HG03064 (cell line): ENCODE measurements around the gene INPP5D.

ENCODE experiments used
- ATAC-seq: cut with Tn5 transposase; IDR thresholded peaks from one replicate; pipeline ENCODE4 v1.9.1; 2021; ENCODE audit warnings: low read depth; ENCODE audit not compliant: unreplicated experiment

INPP5D gene

DNA sequence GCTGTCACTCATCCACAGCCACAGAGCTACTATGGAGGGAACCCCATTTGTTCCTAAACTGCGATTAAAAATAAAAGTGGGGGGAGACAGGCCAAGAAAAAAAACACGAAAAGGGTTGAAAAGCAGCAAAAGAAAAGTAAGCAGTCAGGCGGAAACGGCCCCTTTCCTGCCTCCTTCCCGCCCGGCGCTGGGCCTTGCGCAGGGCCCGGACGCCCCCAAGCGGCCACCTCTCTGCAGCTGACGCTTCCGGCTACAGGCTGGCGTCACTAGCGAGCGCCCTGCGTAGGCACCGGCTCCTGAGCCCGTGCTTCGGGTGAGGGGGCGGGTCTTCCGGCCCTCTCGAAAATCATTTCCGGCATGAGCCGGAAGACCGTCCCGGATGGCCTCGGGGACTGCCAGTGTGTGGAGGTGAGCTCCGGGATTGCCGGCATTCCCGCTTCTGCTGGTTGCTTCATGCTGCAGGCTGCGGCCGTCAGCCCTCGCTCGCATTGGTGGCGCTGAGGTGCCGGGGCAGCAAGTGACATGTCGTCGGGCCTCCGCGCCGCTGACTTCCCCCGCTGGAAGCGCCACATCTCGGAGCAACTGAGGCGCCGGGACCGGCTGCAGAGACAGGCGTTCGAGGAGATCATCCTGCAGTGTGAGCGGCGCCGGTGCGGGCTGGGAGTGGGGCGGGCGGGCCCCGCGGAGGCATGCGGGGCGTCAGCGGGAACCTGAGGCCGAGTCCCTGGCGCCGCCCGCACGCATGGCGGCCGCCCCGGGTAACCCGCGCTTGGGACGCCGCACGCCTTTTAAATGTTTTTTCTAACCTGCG lies 191.4 kb downstream of the INPP5D start, which contains the start of gene ATG16L1:
Gene ATG16L1 (plus strand): TSS at position 368 of the 811 bp plus-strand sequence. CDS start 155 bp downstream, at position 523.
- ATAC-seq: peak; percentile 89

DNA sequence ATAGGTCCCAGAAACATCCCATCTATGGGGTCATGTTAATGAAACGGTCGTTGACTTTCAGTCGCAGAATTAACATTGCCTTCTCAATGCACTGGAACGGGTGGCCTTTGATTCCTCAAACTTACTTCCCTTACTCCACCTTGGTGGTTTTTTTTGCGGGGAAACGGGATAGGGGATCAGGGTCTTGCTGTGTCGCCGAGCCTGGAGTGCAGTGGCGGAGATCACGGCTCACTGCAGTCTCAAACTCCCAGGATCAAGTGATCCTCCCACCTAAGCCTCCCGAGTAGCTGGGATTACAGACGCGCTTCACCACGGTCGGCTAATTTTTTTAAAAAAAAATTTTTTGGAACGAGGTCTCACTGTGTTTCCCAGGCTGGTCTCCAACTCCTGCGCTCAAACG lies 192.1 kb downstream of the INPP5D start:
- ATAC-seq: no peak

DNA sequence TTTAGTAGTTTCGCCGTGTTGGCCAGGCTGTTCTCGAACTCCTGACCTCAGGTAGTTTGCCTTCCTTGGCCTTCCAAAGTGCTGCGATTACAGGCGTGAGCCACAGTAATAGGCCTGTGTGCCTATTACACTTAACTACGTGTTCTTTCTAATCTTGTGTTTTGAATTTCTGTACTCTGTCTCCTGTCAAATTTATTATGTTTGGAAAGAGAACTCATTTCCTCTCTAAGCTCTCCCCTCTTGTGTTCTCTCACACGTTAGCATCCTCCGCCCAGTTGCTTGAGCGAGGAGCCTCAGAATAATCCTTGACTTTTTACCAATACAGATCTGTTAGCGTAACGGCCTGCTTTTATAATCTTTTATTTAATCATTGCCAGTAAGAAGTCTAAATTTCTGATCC lies 195.0 kb downstream of the INPP5D start:
- no peak for ATAC-seq

DNA sequence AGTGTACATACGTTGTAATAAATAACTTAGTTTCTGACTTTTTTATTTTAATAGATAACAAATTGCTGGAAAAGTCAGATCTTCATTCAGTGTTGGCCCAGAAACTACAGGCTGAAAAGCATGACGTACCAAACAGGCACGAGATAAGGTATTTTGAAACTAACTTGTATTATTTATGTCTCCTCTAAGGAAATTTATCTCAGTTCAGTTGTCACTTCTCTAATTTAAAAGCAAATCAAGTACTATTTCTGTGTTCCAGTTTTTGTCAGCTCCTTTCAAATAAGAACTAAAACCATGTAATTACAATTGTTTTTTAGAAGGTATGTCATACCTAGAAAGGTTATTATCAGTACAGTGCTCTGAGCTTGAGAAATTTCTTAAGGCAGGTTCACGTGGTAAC lies 195.9 kb downstream of the INPP5D start:
- ATAC-seq: no peak
